ENCODE results near the gene MYL10. TPM values are rescaled to one million over a fixed set of nuclear protein-coding genes. Genes with fewer than 3 reads are reported as not detected.

Gene MYL10
- total and polyA plus RNA-seq, 2 donors (not counting 3 experiments of a cell fraction or from before 2014, with no cell fraction given): not detected

GRCh38 chr7:101563943-101564777, 64.9 kb downstream of the MYL10 start:
- Histone ChIP-seq H2AFZ (ENCODE audit: low read depth, low read length) (no peak overlapping the region), H3K4me3 (replicated peaks in 1 of 3; ENCODE audit: insufficient read depth in 1 of 3, low read depth in 1 of 3, low read length in 3 of 3) (no peak overlapping the region), H3K4me2 (ENCODE audit: insufficient read depth, low read length) (no peak overlapping the region), H3K36me3 (ENCODE audit: control insufficient read depth in 2 of 2, extremely low read depth in 1 of 2, insufficient read depth in 2 of 2, low read length in 2 of 2) (no peaks in the 10 kb centered on the region), H3K79me2 (ENCODE audit: control insufficient read depth, insufficient read depth, low read length) (no peaks in the 10 kb centered on the region), H3K4me1 (ENCODE audit: control insufficient read depth, extremely low read depth, insufficient read depth, low read length) (no peaks in the 10 kb centered on the region), H4K20me1 (replicated peaks; ENCODE audit: control insufficient read depth, extremely low read depth, insufficient read depth, low read length) (no peaks in the 10 kb centered on the region), H3K9me3 (replicated peaks; ENCODE audit: control insufficient read depth, insufficient read depth, low read length) (no peaks in the 10 kb centered on the region), H3K9ac (replicated peaks; ENCODE audit: extremely low read depth, insufficient read depth, low read length) (no peak overlapping the region), H3K27me3 (ENCODE audit: control insufficient read depth in 2 of 2, insufficient read depth in 2 of 2, low read length in 2 of 2) (peaks cover 7 to 9% of the 10 kb centered on the region in 2 experiments), H3K27ac (ENCODE audit: insufficient read depth, low read depth, low read length) (no peak overlapping the region), H3K9me1 (replicated peaks; ENCODE audit: control insufficient read depth, extremely low read depth, insufficient read depth, low read length) (no peaks in the 10 kb centered on the region)
- ChIA-PET CTCF (interaction anchor here (1.1 kb wide), 1 partner anchor 22 kb away, joined by 3 read pairs; no protein-coding TSS in a partner anchor), POLR2A (no interaction called here)
- intact Hi-C loops (cut with micrococcal nuclease) (no loop called here), dilution Hi-C loops (cut with MboI; ENCODE audit: extremely low pct_ligation_motif_present, low sequenced_read_pairs) (no loop called here)
- DNase-seq (ENCODE audit: low read depth, low spot score) (no peak), FAIRE-seq (no peak)
- no peak for TF ChIP-seq POLR2AphosphoS5 (IDR thresholded peaks at IDR 0.05; ENCODE audit: insufficient read depth, low read depth, low read length)
- no peak for TF ChIP-seq POLR2A (IDR thresholded peaks at IDR 0.05; ENCODE audit: low read depth, low read length)
- TF ChIP-seq MYC (IDR thresholded peaks at IDR 0.05; ENCODE audit: low read depth, low read length): no peak
- TF ChIP-seq JUN (IDR thresholded peaks at IDR 0.05; ENCODE audit: borderline replicate concordance, insufficient read depth, insufficient read length, low read depth): no peak
- TF ChIP-seq MAX (IDR thresholded peaks at IDR 0.05; ENCODE audit: insufficient read depth, insufficient read length): no peak
- no TSS peak for BruUV-seq (replicated peaks)

Other genes with a start within 250 kb of the MYL10 start
- 45.0 and 49.8 TPM in 2 replicates for gene CUX1, start 188.3 kb upstream of the MYL10 start, total RNA-seq
- 13.8 and 15.5 TPM in 2 replicates for gene CUX1, start 188.3 kb upstream of the MYL10 start, polyA plus RNA-seq

Measured in endothelial cell of umbilical vein (primary cell).